ENCODE data around the gene IL17RC.
A peak's percentile ranks its signal among the peaks of the same experiment; 100 is the strongest.

IL17RC gene

DNA sequence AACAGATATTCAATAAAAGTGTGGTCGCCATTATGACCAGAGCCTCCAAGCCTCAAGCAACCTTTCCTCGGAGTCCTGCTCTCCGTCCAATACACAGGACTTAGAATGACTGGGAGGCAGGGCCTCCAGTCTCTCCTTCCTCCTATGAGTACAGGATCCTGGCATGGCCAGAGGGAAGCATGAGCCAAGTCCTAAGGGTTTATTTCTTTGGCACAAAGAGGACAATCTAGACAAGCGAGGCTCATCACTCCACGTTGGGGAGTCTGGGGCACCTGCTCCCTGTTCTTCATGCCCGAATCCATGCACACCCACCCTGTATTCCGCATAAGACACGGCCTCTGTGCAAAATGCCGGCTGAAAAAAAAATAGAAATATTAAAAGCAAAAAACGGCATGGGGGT is 28.5 kb downstream of the IL17RC start:
- Histone ChIP-seq H3K36me3 (ENCODE audit: control insufficient read depth, insufficient read depth, low read length) (peaks cover 4% of the 10 kb centered on the region), H3K4me3 (ENCODE audit: insufficient read depth, low read depth, low read length) (no peak overlapping the region), H3K9me3 (ENCODE audit: control insufficient read depth, low read length) (no peaks in the 10 kb centered on the region), H3K27ac (ENCODE audit: insufficient read depth, low read depth, low read length, poor library complexity, severe bottlenecking) (no peak overlapping the region), H3K4me1 (ENCODE audit: control insufficient read depth, insufficient read depth, low read length) (no peaks in the 10 kb centered on the region), H3K27me3 (ENCODE audit: control insufficient read depth, insufficient read depth, low read length, poor library complexity, severe bottlenecking) (peaks cover 3% of the 10 kb centered on the region)
- WGBS, 2 experiments = 91 to 94% methylated on average over 10 of the region's 10 CpGs

DNA sequence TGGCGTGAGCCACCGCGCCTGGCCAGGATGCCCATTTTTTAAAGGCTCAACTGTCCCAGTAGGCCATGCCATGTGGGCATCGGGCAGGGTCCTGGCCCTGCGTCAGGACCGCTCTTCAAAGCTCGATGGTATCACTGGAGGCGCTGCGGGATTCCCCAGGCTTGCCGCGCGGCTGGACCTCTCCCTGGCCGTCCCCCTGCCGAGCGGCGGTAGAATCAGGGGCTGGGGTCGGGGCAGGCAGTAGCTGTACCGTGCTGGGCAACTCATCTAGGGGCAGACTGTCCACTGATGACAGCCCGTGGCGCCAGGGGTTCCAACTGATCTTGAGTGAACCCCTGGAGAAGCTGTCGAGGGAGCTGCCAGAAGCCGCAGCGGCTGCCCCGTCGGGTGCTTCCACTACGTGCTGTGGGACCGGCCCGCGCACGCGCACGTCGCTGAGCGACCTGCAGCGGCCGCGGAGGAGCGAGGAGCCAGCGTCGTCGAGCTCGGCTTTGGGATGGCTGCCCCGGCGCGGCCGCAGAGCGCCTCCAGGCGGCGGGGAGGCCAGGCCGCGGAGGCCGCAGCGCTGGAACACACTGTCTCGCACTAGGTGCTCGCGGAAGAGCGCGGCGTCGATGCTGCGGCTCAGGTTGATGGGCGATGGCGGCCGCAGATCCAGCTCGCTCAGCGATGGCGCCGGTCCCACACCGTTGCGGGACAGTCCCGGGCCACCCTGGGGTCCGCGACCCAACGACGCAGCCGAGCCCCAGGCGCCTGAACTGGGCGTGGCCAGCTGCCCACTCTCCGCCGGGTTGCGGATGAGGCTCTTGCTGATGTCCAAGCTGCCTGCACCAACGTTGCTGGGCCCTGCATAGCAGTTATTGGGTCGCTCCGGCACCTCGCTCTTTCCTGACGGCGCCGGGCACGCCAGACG is 29.5 kb downstream of the IL17RC start:
- H3K36me3 ChIP-seq (ENCODE audit: control insufficient read depth, insufficient read depth, low read length) = peaks cover 4% of the 10 kb centered on the region
- H3K27me3 ChIP-seq (ENCODE audit: control insufficient read depth, insufficient read depth, low read length, poor library complexity, severe bottlenecking) = peaks cover 3% of the 10 kb centered on the region
- no peaks in the 10 kb centered on the region for H3K4me1 ChIP-seq (ENCODE audit: control insufficient read depth, insufficient read depth, low read length)
- no peaks in the 10 kb centered on the region for H3K9me3 ChIP-seq (ENCODE audit: control insufficient read depth, low read length)
- WGBS, 2 experiments = 10% methylated on average over 90 of the region's 90 CpGs
- peak overlapping the region; percentile 67 for H3K4me3 ChIP-seq (ENCODE audit: insufficient read depth, low read depth, low read length)
- peak overlapping the region; percentile 44 for H3K27ac ChIP-seq (ENCODE audit: insufficient read depth, low read depth, low read length, poor library complexity, severe bottlenecking)

DNA sequence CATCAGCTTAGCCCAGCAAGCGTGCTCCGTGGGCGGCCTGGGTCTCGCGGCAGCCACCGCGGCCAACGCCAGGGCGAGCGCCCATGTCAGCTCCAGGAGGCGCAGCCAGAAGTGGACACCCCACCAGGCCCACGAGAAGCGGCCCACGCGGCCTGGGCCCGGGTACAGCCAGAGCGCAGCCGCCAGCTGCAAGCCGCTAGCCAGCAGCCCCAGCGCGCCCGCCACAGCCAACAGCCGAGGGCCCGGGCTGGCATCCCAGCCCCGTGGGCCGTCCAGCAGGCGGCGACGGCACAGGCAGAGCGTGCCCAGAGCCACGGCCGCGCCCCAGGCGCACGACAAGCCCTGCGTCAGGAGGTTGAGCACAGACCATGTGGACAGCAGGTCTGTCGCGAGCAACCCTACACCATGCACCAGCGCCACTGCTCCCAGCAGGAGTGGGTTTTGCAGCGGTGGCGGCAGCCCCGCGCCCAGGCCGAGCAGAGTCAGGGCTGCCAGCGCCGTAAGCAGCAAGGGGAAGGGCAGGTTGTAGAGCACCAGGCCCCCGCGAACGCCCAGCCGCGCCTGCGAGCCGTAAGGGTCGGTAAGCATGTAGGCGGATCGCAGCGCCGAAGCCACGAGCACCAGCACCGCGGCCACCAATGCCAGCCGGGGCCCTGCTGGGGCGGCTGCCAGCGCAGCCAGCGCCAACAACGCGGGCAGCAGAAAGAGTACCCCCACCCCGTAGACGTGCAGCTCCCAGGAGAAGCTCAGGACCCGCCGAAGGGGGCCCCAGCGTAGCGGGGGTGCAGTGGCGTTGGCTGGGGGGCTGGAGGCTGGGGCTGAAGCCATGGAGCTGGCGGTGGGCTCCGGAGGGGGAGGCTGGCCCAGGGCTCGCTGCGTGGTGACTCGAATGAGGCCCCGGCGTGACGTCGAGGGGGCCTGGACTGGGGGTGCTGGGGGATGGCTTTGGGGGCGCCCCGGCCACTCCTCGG is 30.4 kb downstream of the IL17RC start:
- H3K27ac ChIP-seq (ENCODE audit: insufficient read depth, low read depth, low read length, poor library complexity, severe bottlenecking) = no peak overlapping the region
- 80% methylated on average over 85 to 86 of the region's 86 CpGs for WGBS, 2 experiments

DNA sequence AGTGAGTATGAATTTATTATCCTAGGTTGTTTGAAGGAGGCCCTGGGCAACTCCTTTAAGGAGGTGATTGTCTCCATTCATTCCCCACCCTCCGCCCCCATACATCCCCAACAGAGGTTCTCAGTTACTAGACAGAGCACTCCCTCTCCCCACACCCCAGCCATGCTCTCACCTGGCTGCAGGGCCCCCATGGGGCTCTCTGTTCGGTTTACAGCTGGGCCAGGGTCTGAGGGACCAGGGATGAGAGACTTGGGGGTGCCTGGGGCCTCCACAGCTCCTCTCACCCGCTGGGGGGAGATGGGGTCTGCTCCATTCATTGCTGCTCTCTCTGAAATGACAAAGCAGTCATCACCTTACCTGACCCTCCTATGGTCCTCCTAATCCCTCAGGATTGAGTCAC is 31.7 kb downstream of the IL17RC start:
- Histone ChIP-seq H3K36me3 (ENCODE audit: control insufficient read depth, insufficient read depth, low read length) (peaks cover 4% of the 10 kb centered on the region), H3K27me3 (ENCODE audit: control insufficient read depth, insufficient read depth, low read length, poor library complexity, severe bottlenecking) (peaks cover 3% of the 10 kb centered on the region), H3K27ac (ENCODE audit: insufficient read depth, low read depth, low read length, poor library complexity, severe bottlenecking) (no peak overlapping the region), H3K9me3 (ENCODE audit: control insufficient read depth, low read length) (no peaks in the 10 kb centered on the region), H3K4me1 (ENCODE audit: control insufficient read depth, insufficient read depth, low read length) (no peaks in the 10 kb centered on the region), H3K4me3 (ENCODE audit: insufficient read depth, low read depth, low read length) (no peak overlapping the region)
- WGBS, 2 experiments = 89 to 95% methylated on average over 3 of the region's 3 CpGs

More for the DNA sequence above, 30.4 kb downstream of the IL17RC start:
- Histone ChIP-seq H3K4me3 (ENCODE audit: insufficient read depth, low read depth, low read length) (peak overlapping the region; percentile 67), H3K4me1 (ENCODE audit: control insufficient read depth, insufficient read depth, low read length) (no peaks in the 10 kb centered on the region), H3K36me3 (ENCODE audit: control insufficient read depth, insufficient read depth, low read length) (peaks cover 4% of the 10 kb centered on the region), H3K27me3 (ENCODE audit: control insufficient read depth, insufficient read depth, low read length, poor library complexity, severe bottlenecking) (peaks cover 3% of the 10 kb centered on the region), H3K9me3 (ENCODE audit: control insufficient read depth, low read length) (no peaks in the 10 kb centered on the region)

DNA sequence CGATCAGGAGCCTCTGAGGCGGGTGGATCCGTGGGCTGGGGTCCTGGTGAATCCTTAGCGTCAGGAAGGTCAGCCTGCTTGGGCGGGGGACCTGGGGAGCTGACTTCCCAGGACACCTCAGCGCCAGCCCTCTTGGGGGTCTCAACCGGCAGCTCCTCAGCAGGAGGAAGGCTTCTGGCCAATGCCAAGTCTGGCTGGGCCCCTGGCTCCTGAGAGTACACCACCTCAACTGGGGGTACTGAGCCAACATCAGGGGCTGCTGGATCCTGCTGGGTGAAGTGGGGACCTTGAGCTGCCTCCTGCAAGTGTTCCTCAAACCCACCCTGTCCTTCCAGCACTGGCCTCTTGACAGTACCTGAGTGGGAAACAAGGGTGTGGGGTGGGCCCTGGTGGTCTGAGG is 32.2 kb downstream of the IL17RC start:
- Histone ChIP-seq H3K9me3 (ENCODE audit: control insufficient read depth, low read length) (no peaks in the 10 kb centered on the region), H3K4me3 (ENCODE audit: insufficient read depth, low read depth, low read length) (no peak overlapping the region), H3K27me3 (ENCODE audit: control insufficient read depth, insufficient read depth, low read length, poor library complexity, severe bottlenecking) (peaks cover 3% of the 10 kb centered on the region), H3K27ac (ENCODE audit: insufficient read depth, low read depth, low read length, poor library complexity, severe bottlenecking) (no peak overlapping the region), H3K36me3 (ENCODE audit: control insufficient read depth, insufficient read depth, low read length) (peaks cover 4% of the 10 kb centered on the region), H3K4me1 (ENCODE audit: control insufficient read depth, insufficient read depth, low read length) (no peaks in the 10 kb centered on the region)
- 85 to 89% methylated on average over 7 of the region's 7 CpGs for WGBS, 2 experiments

DNA sequence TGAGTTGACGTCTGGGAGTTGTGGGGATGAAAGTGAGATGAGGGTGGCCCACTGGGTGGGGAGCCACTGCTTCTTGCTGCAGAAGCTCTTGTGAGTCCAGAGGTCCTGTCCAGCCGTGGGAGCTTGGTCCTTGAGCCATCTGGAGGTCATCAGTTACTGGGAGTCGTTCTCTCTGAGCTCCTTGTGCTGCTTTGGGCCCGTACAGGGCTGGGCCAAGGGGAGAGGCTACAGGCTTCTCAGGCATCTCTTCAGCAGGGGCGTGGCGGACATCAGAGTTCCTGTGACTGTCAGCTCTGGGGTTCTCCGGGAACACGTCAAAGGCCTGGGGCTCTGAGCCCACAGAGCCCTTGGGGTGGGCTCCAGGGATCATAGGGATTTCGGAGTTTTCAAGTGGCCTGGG is 32.7 kb downstream of the IL17RC start:
- Histone ChIP-seq H3K4me3 (ENCODE audit: insufficient read depth, low read depth, low read length) (no peak overlapping the region), H3K27me3 (ENCODE audit: control insufficient read depth, insufficient read depth, low read length, poor library complexity, severe bottlenecking) (peaks cover 3% of the 10 kb centered on the region), H3K27ac (ENCODE audit: insufficient read depth, low read depth, low read length, poor library complexity, severe bottlenecking) (no peak overlapping the region), H3K4me1 (ENCODE audit: control insufficient read depth, insufficient read depth, low read length) (no peaks in the 10 kb centered on the region), H3K9me3 (ENCODE audit: control insufficient read depth, low read length) (no peaks in the 10 kb centered on the region), H3K36me3 (ENCODE audit: control insufficient read depth, insufficient read depth, low read length) (peaks cover 4% of the 10 kb centered on the region)
- whole genome bisulfite sequencing, 2 experiments = 92 to 93% methylated on average over 9 of the region's 9 CpGs

DNA sequence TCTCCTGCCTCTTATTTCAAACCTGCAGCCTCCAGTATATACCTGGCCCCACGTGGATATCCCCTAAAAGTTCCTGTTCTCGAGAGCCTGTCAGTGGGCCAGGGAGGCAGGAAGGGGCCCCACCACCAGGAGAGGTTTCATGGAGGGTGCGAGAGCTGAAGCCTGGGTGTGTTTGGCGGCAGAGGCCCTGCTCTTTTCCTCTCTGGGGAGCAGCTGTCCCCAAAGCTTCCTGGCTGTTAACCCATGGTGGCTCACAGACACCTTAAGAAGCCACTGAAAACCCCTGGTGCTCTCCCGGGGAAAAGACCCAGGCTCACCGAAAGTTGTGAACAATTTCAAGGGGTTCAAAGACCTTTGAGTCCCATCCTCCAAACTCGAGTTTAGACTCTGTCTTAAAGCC is 34.2 kb downstream of the IL17RC start:
- H3K4me3 ChIP-seq (ENCODE audit: insufficient read depth, low read depth, low read length) = peak overlapping the region; percentile 81
- no peaks in the 10 kb centered on the region for H3K9me3 ChIP-seq (ENCODE audit: control insufficient read depth, low read length)
- peaks cover 3% of the 10 kb centered on the region for H3K27me3 ChIP-seq (ENCODE audit: control insufficient read depth, insufficient read depth, low read length, poor library complexity, severe bottlenecking)
- peaks cover 4% of the 10 kb centered on the region for H3K36me3 ChIP-seq (ENCODE audit: control insufficient read depth, insufficient read depth, low read length)
- no peaks in the 10 kb centered on the region for H3K4me1 ChIP-seq (ENCODE audit: control insufficient read depth, insufficient read depth, low read length)
- WGBS, 2 experiments = 61 to 62% methylated on average over 7 of the region's 7 CpGs
- no peak overlapping the region for H3K27ac ChIP-seq (ENCODE audit: insufficient read depth, low read depth, low read length, poor library complexity, severe bottlenecking)

DNA sequence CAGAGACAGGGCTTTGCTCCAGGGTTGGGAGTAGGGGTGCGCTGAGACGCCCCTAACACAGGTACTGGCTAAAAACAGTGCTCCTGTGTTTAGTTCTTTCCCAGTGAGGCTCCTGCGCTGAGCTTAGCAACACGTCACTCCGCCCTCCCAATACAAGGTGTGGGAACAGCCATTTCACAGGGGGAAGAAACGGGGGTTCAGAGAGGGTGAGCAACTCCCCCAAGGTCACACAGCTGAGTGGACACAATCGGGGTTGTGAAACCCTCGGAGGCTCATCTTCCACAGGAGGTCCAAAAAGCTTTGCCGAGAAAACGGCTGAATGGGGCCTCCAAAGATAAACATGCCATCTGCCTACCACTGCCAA is 34.7 kb downstream of the IL17RC start:
- 33 to 36% methylated on average over 10 of the region's 10 CpGs for WGBS, 2 experiments
- H3K4me3 ChIP-seq (ENCODE audit: insufficient read depth, low read depth, low read length) = peak overlapping the region; percentile 81
- no peaks in the 10 kb centered on the region for H3K4me1 ChIP-seq (ENCODE audit: control insufficient read depth, insufficient read depth, low read length)
- peaks cover 4% of the 10 kb centered on the region for H3K36me3 ChIP-seq (ENCODE audit: control insufficient read depth, insufficient read depth, low read length)
- H3K27ac ChIP-seq (ENCODE audit: insufficient read depth, low read depth, low read length, poor library complexity, severe bottlenecking) = no peak overlapping the region
- peaks cover 3% of the 10 kb centered on the region for H3K27me3 ChIP-seq (ENCODE audit: control insufficient read depth, insufficient read depth, low read length, poor library complexity, severe bottlenecking)
- no peaks in the 10 kb centered on the region for H3K9me3 ChIP-seq (ENCODE audit: control insufficient read depth, low read length)

DNA sequence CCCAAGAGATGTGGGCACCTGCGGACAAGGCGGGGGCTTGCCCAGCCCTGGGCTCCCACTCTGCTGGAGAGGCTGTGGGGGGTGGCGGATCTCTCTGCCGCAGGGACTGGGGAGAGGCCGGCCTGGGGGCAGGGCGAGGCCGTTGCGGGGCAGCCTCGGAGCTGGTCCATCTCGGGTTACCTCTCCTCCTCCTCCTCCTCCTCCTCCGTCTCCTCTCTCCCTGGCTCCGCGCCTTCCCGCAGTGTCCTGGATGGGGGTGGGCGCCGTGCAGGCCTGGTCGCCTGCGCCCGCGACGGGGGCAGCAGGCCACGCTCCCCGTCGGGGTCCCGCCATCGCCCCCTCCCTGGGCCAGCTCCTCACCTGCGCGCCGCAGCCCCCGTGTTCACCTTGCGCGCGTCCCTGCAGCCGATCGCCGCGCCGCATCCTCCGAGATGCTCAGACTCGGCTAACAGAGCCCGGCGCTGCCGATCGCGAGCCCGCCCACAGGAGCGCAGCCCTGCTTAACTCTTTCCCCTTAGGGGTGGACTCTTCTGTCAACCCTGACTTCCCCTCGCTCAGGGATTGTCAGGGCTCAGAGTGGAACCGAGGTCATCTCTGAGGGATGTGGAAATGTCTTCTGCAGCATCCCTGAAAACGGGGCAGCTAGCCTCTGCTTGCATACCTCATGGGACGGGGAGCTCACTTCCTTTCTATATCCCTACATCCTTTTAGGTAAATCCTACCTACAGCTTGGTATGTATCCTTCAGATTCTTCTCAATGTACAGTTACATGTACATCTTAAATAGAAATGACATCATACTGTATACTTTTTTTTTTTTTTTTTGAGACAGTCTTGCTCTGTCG is 35.3 kb downstream of the IL17RC start, which contains the start of gene PRRT3:
Gene PRRT3, minus strand, starts transcription at position 447 of the 844 bp plus-strand sequence. CDS start 2,293 bp downstream, outside the sequence.
- Histone ChIP-seq H3K4me3 (ENCODE audit: insufficient read depth, low read depth, low read length) (peak within 1 kb of the TSS; percentile 81), H3K4me1 (ENCODE audit: control insufficient read depth, insufficient read depth, low read length) (no peaks in the 10 kb centered on the region), H3K27ac (ENCODE audit: insufficient read depth, low read depth, low read length, poor library complexity, severe bottlenecking) (no peak within 1 kb of the TSS), H3K36me3 (ENCODE audit: control insufficient read depth, insufficient read depth, low read length) (peaks cover 4% of the 10 kb centered on the region), H3K27me3 (ENCODE audit: control insufficient read depth, insufficient read depth, low read length, poor library complexity, severe bottlenecking) (no peaks in the 10 kb centered on the region), H3K9me3 (ENCODE audit: control insufficient read depth, low read length) (no peaks in the 10 kb centered on the region)
- WGBS, 2 experiments = 3 to 5% methylated on average over 51 to 52 of the region's 52 CpGs
